H9 (cell line): Measurements from ENCODE around the gene SDHA. TPM values are rescaled to one million over a fixed set of nuclear protein-coding genes. Genes with fewer than 3 reads are reported as not detected.

ENCODE experiments used
- DNase-seq: peaks from one replicate; pipeline ENCODE4 v3.0.0-alpha.2; 2017
- H2AFZ ChIP-seq: one replicate; pipeline ENCODE4 v1.6.1; 2013; ENCODE audit warnings: mild to moderate bottlenecking, low read length, control low read depth, moderate library complexity
- H2AK5ac ChIP-seq: 2 replicates; pipeline ENCODE4 v1.6.1; 2013; ENCODE audit warnings: low read length, control low read depth, mixed read lengths; ENCODE audit not compliant: insufficient read length
- H2BK120ac ChIP-seq: one replicate; pipeline ENCODE4 v1.6.1; 2013; ENCODE audit warnings: low read depth, mild to moderate bottlenecking, low read length, control low read depth, inconsistent platforms; ENCODE audit not compliant: poor library complexity, severe bottlenecking
- H2BK12ac ChIP-seq: 2 replicates; pipeline ENCODE4 v1.6.1; 2013; ENCODE audit warnings: low read length, control low read depth, mixed read lengths, low read depth; ENCODE audit not compliant: insufficient read length
- H2BK15ac ChIP-seq: 2 replicates; pipeline ENCODE4 v1.6.1; 2013; ENCODE audit warnings: low read depth, low read length, control low read depth
- H2BK20ac ChIP-seq: one replicate; pipeline ENCODE4 v1.6.1; 2013; ENCODE audit warnings: low read depth, mild to moderate bottlenecking, low read length, control low read depth, inconsistent platforms; ENCODE audit not compliant: poor library complexity, severe bottlenecking
- H2BK5ac ChIP-seq: 2 replicates; pipeline ENCODE4 v1.6.1; 2013; ENCODE audit warnings: low read length, control low read depth, mixed read lengths; ENCODE audit not compliant: insufficient read length
- H3K14ac ChIP-seq: 2 replicates; pipeline ENCODE4 v1.6.1; 2013; ENCODE audit warnings: low read length, control low read depth; ENCODE audit not compliant: insufficient read depth
- H3K18ac ChIP-seq: 2 replicates; pipeline ENCODE4 v1.6.1; 2013; ENCODE audit warnings: low read depth, mild to moderate bottlenecking, mixed read lengths, low read length, control low read depth; ENCODE audit not compliant: insufficient read length
- H3K23ac ChIP-seq: 2 replicates; pipeline ENCODE4 v1.6.1; 2013; ENCODE audit warnings: low read length, control low read depth, mixed read lengths, low read depth; ENCODE audit not compliant: insufficient read length
- H3K23me2 ChIP-seq: 2 replicates; pipeline ENCODE4 v1.6.1; 2013; ENCODE audit warnings: low read depth, mild to moderate bottlenecking, mixed read lengths, low read length, control low read depth; ENCODE audit not compliant: insufficient read length, poor library complexity, severe bottlenecking
- H3K27ac ChIP-seq: 2 replicates; pipeline ENCODE4 v1.5.1; 2013; ENCODE audit warnings: low read length, control low read depth, mixed read lengths, low read depth; ENCODE audit not compliant: insufficient read length
- H3K27me3 ChIP-seq: 2 replicates; pipeline ENCODE4 v1.6.1; 2013; ENCODE audit warnings: low read length, control low read depth, inconsistent platforms; ENCODE audit not compliant: insufficient read depth
- H3K4ac ChIP-seq: 2 replicates; pipeline ENCODE4 v1.6.1; 2013; ENCODE audit warnings: low read depth, mild to moderate bottlenecking, control low read depth, inconsistent platforms, low read length, moderate library complexity
- H3K4me1 ChIP-seq: 2 replicates; pipeline ENCODE4 v1.6.1; 2013; ENCODE audit warnings: low read length, control low read depth, inconsistent platforms; ENCODE audit not compliant: insufficient read depth
- H3K4me2 ChIP-seq: 2 replicates; pipeline ENCODE4 v1.6.1; 2013; ENCODE audit warnings: low read length, control low read depth, mixed read lengths; ENCODE audit not compliant: insufficient read length, insufficient read depth
- H3K56ac ChIP-seq: 2 replicates; pipeline ENCODE4 v1.6.1; 2013; ENCODE audit warnings: low read depth, mild to moderate bottlenecking, mixed read lengths, low read length, control low read depth; ENCODE audit not compliant: insufficient read length
- H3K79me1 ChIP-seq: 2 replicates; pipeline ENCODE4 v1.6.1; 2013; ENCODE audit warnings: low read depth, mild to moderate bottlenecking, moderate library complexity, low read length, control low read depth, inconsistent platforms; ENCODE audit not compliant: insufficient read depth, poor library complexity, severe bottlenecking
- H3K79me2 ChIP-seq: 2 replicates; pipeline ENCODE4 v1.6.1; 2013; ENCODE audit warnings: low read length, control low read depth, inconsistent platforms; ENCODE audit not compliant: insufficient read depth
- H3K9ac ChIP-seq: 2 replicates; pipeline ENCODE4 v1.6.1; 2013; ENCODE audit warnings: low read length, control low read depth, mixed read lengths; ENCODE audit not compliant: insufficient read length; ENCODE audit errors: extremely low read depth
- H3K9me3 ChIP-seq: one replicate; pipeline ENCODE4 v1.6.1; 2013; ENCODE audit warnings: low read depth, low read length, inconsistent platforms; ENCODE audit not compliant: control insufficient read depth
- H3T11ph ChIP-seq: one replicate; pipeline ENCODE4 v1.6.1; 2013; ENCODE audit warnings: mild to moderate bottlenecking, low read length, control low read depth, inconsistent platforms
- H4K20me1 ChIP-seq: one replicate; pipeline ENCODE4 v1.6.1; 2013; ENCODE audit not compliant: control insufficient read depth, insufficient read length, insufficient read depth
- H4K5ac ChIP-seq: 2 replicates; pipeline ENCODE4 v1.6.1; 2013; ENCODE audit warnings: low read depth, mild to moderate bottlenecking, mixed read lengths, low read length, control low read depth; ENCODE audit not compliant: insufficient read length
- H4K8ac ChIP-seq: replicated peaks from 2 replicates; pipeline ENCODE4 v1.6.1; 2013; ENCODE audit warnings: low read length, control low read depth, mixed read lengths, low read depth; ENCODE audit not compliant: insufficient read length
- H4K91ac ChIP-seq: 2 replicates; pipeline ENCODE4 v1.6.1; 2013; ENCODE audit warnings: low read depth, mild to moderate bottlenecking, moderate library complexity, mixed read lengths, low read length, control low read depth; ENCODE audit not compliant: insufficient read length
- H3K27ac Mint-ChIP-seq, 3 experiments: 2 replicates in 2 of 3; 3 replicates in 1 of 3; pipeline ENCODE4 v1.8.0; 2020 to 2021; ENCODE audit warnings: mixed read lengths in 3 of 3, mild to moderate bottlenecking in 1 of 3, moderate library complexity in 1 of 3
- H3K27me3 Mint-ChIP-seq: 2 replicates; pipeline ENCODE4 v1.8.0; 2021; ENCODE audit warnings: low read depth, mild to moderate bottlenecking, moderate library complexity, mixed read lengths
- H3K36me3 Mint-ChIP-seq, 3 experiments: 2 replicates in 2 of 3; 3 replicates in 1 of 3; pipeline ENCODE4 v1.8.0; 2020 to 2021; ENCODE audit warnings: low read depth in 3 of 3, mixed read lengths in 3 of 3; ENCODE audit not compliant: insufficient read depth in 1 of 3
- H3K4me1 Mint-ChIP-seq, 2 experiments: 2 replicates each; pipeline ENCODE4 v1.8.0; 2020; ENCODE audit warnings: mixed read lengths in 2 of 2
- H3K4me3 Mint-ChIP-seq, 2 experiments: 2 replicates in 1 of 2; 3 replicates in 1 of 2; pipeline ENCODE4 v1.8.0; 2020 to 2021; ENCODE audit warnings: mild to moderate bottlenecking in 2 of 2, mixed read lengths in 2 of 2, moderate library complexity in 1 of 2
- H3K9me3 Mint-ChIP-seq, 2 experiments: 2 replicates in 1 of 2; 3 replicates in 1 of 2; pipeline ENCODE4 v1.8.0; 2020; ENCODE audit warnings: mild to moderate bottlenecking in 2 of 2, mixed read lengths in 2 of 2, moderate library complexity in 1 of 2
- WGBS: extraction: QIAGEN DNeasy Blood & Tissue Kit; methylation state at CpG from one replicate; pipeline ENCODE4 v1.1.7; 2013; ENCODE audit warnings: missing lambda C conversion rate, low lambda C conversion rate, mixed read lengths; ENCODE audit not compliant: insufficient read length; ENCODE audit errors: extremely low coverage; 5-methylcytosine and 5-hydroxymethylcytosine counted together
- total RNA-seq: library from RNA; stranded (reverse); gene quantifications from 2 replicates; pipeline ENCODE4 v1.2.1, GENCODE V29; 2021
- TF ChIP-seq, protein P1 (sequence below): fragments of 200-600 bp; sonication (generic); conservative IDR thresholded peaks from 3 replicates; pipeline ENCODE4 v1.8.0; 2021; ENCODE audit warnings: antibody characterized with exemption, mild to moderate bottlenecking

The SDHA gene
- total RNA-seq, 1 experiment from 2014 or later, result 84.8 TPM

DNA sequence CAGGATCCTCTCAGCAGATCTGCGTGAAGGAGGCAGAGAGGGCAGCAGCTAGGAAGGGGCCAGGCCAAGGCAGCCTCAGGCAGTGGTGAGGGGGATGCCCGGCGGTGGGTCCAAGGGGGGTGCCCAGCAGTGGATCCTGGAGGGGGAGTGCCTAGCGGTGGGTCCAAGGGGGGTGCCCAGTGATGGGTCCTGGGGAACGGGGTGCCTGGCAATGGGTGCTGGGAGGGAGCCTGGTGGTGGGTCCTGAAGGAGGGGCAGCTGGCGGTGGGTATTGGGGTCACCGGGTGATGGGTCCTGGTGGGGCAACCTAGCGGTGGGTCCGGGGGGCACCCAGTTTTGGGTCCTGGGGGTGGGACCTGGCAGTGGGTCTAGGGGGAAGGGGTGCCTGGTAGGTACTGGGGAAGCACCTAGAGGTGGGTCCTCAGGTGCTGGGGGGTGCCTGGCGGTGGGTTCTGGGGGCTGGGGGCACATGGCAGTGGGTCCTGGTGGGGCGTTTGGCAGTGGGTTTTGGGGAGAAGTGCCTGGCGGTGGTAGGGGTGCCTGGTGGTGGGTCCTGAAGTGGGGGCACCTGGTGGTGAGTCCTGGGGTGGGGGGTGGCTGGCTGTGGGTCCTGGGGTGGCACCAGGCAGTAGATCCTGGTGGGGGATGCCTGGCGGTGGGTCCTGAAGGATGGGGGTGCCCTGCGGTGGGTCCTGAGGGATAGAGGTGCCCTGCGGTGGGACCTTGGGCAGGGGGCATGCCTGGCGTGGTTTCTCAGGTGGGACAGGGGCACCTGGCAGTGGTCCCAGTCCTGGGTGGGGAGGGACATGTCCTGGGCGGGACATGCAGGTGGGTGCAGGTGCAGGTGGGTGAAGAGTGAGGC lies 24.9 kb upstream of the SDHA start:
- H3K27ac Mint-ChIP-seq, result no peak overlapping the region
- peaks cover 9% of the 10 kb centered on the region for H3K27me3 Mint-ChIP-seq
- TF ChIP-seq, protein P1, sequence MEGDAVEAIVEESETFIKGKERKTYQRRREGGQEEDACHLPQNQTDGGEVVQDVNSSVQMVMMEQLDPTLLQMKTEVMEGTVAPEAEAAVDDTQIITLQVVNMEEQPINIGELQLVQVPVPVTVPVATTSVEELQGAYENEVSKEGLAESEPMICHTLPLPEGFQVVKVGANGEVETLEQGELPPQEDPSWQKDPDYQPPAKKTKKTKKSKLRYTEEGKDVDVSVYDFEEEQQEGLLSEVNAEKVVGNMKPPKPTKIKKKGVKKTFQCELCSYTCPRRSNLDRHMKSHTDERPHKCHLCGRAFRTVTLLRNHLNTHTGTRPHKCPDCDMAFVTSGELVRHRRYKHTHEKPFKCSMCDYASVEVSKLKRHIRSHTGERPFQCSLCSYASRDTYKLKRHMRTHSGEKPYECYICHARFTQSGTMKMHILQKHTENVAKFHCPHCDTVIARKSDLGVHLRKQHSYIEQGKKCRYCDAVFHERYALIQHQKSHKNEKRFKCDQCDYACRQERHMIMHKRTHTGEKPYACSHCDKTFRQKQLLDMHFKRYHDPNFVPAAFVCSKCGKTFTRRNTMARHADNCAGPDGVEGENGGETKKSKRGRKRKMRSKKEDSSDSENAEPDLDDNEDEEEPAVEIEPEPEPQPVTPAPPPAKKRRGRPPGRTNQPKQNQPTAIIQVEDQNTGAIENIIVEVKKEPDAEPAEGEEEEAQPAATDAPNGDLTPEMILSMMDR, result no peak
- no peaks in the 10 kb centered on the region for H3K79me1 ChIP-seq
- H3K27me3 ChIP-seq, result no peaks in the 10 kb centered on the region
- no peak overlapping the region for H2BK12ac ChIP-seq
- no peak for DNase-seq
- no peaks in the 10 kb centered on the region for H3K36me3 Mint-ChIP-seq
- no peak overlapping the region for H3K14ac ChIP-seq
- no peaks in the 10 kb centered on the region for H3K9me3 Mint-ChIP-seq
- no peaks in the 10 kb centered on the region for H3K9me3 ChIP-seq
- H3K79me2 ChIP-seq, result no peaks in the 10 kb centered on the region
- H2AFZ ChIP-seq, result no peak overlapping the region
- no peak overlapping the region for H3K23ac ChIP-seq
- no peak overlapping the region for H3K18ac ChIP-seq
- H2BK15ac ChIP-seq, result no peak overlapping the region
- no peak overlapping the region for H3K4me3 Mint-ChIP-seq
- no peak overlapping the region for H2BK120ac ChIP-seq
- WGBS, result no CpG with 5 or more reads among the region's 17 CpGs
- H3K23me2 ChIP-seq, result no peaks in the 10 kb centered on the region
- no peak overlapping the region for H3K9ac ChIP-seq
- H3T11ph ChIP-seq, result no peak overlapping the region
- H3K27ac ChIP-seq, result no peak overlapping the region
- no peak overlapping the region for H3K4me2 ChIP-seq
- H4K8ac ChIP-seq, result no peak overlapping the region
- H3K4me1 ChIP-seq, result 0 out of 2 replicates have a peak, but pooled peaks cover 2% of the 10 kb centered on the region
- no peak overlapping the region for H4K5ac ChIP-seq
- no peak overlapping the region for H2BK20ac ChIP-seq
- H4K91ac ChIP-seq, result no peak overlapping the region
- H3K4me1 Mint-ChIP-seq, result peaks cover 7 to 11% of the 10 kb centered on the region in 2 experiments
- no peak overlapping the region for H3K56ac ChIP-seq
- no peak overlapping the region for H3K4ac ChIP-seq
- H2BK5ac ChIP-seq, result no peak overlapping the region
- no peaks in the 10 kb centered on the region for H4K20me1 ChIP-seq
- H2AK5ac ChIP-seq, result no peak overlapping the region
